Activated CD8-positive, alpha-beta memory T cell treated with anti-CD3 and anti-CD28 coated beads, Interleukin-2, amount 50 U/mL, for 24 hours (primary cell): ENCODE data around the gene TRAK1.
"Not testable (repeated sequence)": the region's sequence is repeated elsewhere in the genome, so short reads cannot be mapped to it uniquely, and the experiment has no call there.

Source experiments
- DNase-seq: peaks from one replicate; pipeline ENCODE4 v3.0.0-alpha.2; 2020; ENCODE audit errors: extremely low read depth

The TRAK1 gene

GRCh38 chr3:42090973-42091731 is at the start of gene TRAK1:
TRAK1 (plus strand) TSS chr3:42091357; CDS start chr3:42091470, 113 bp downstream.
- no peak for DNase-seq

GRCh38 chr3:42042747-42043098 is 48.4 kb upstream of the TRAK1 start:
- DNase-seq = no peak

- no peak for DNase-seq
Observed at GRCh38 chr3:42043099-42043813, 47.9 kb upstream of the TRAK1 start.

- no peak for DNase-seq
Observed at GRCh38 chr3:42045708-42046243, 45.4 kb upstream of the TRAK1 start.

- DNase-seq = not testable (repeated sequence)
Observed at GRCh38 chr3:42048526-42048925, 42.6 kb upstream of the TRAK1 start.

GRCh38 chr3:42050126-42050525 is 41.0 kb upstream of the TRAK1 start:
- DNase-seq = no peak

GRCh38 chr3:42051384-42052131 is 39.6 kb upstream of the TRAK1 start:
- no peak for DNase-seq

GRCh38 chr3:42052132-42052483 is 39.0 kb upstream of the TRAK1 start:
- DNase-seq = no peak

- DNase-seq = no peak
Observed at GRCh38 chr3:42052484-42053351, 38.4 kb upstream of the TRAK1 start.

- DNase-seq = no peak
Observed at GRCh38 chr3:42053476-42053875, 37.7 kb upstream of the TRAK1 start.

GRCh38 chr3:42055291-42055690 is 35.9 kb upstream of the TRAK1 start:
- DNase-seq = no peak

GRCh38 chr3:42056840-42057239 is 34.3 kb upstream of the TRAK1 start:
- no peak for DNase-seq

- no peak for DNase-seq
Observed at GRCh38 chr3:42057561-42058211, 33.5 kb upstream of the TRAK1 start.

GRCh38 chr3:42061025-42061712 is 30.0 kb upstream of the TRAK1 start:
- DNase-seq = no peak

- no peak for DNase-seq
Observed at GRCh38 chr3:42061713-42062380, 29.3 kb upstream of the TRAK1 start.

- no peak for DNase-seq
Observed at GRCh38 chr3:42062464-42062863, 28.7 kb upstream of the TRAK1 start.

GRCh38 chr3:42063888-42064287 is 27.3 kb upstream of the TRAK1 start:
- no peak for DNase-seq

- no peak for DNase-seq
Observed at GRCh38 chr3:42066516-42067181, 24.5 kb upstream of the TRAK1 start.

- no peak for DNase-seq
Observed at GRCh38 chr3:42067326-42067725, 23.8 kb upstream of the TRAK1 start.
